ENCODE data around the gene PSMA2.
"Not testable (repeated sequence)": the region's sequence is repeated elsewhere in the genome, so short reads cannot be mapped to it uniquely, and the experiment has no call there.

Gene PSMA2

DNA sequence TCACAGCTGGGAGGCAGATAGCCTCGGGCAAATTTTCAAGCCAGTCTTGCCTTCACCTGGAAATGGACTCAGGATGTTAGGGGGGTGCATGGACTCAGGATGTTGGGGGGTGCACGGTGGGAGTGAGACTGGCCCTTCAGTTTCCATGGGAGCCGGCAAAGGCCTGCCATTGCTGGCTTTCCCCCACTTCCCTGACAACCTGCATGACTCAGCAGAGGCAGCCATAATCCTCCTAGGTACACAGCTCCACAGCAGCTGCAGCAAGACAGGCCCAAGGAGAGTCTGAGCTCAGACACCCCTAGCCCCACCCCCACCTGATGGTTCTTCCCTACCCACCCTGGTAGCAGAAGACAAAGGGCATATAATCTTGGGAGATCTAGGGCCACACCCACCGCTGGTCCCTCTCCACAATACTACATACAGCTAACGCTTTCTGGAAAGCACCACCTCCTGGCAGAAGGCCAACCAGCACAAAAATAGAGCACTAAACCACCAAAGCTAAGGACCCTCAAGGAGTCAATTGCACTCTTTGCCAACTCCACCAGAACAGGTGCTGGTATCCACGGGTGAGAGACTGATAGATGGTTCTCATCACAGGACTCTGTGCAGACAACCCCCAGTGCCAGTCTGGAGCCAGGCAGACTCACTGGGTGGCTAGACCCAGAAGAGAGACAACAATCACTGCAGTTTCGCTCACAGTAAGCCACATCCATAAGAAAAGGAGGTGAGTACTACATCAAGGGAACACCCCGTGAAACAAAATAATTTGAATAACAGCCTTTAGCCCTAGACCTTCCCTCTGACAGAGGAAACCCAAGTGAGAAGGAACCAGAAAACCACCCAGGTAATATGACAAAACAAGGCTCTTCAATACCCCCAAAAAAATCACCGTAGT is 38.4 kb downstream of the PSMA2 start:
- no peak for DNase-seq

GRCh38 chr7:42886893-42887505 is 45.0 kb downstream of the PSMA2 start:
- DNase-seq: no peak

- DNase-seq: no peak
Observed at GRCh38 chr7:42886129-42886528, 45.8 kb downstream of the PSMA2 start.

DNA sequence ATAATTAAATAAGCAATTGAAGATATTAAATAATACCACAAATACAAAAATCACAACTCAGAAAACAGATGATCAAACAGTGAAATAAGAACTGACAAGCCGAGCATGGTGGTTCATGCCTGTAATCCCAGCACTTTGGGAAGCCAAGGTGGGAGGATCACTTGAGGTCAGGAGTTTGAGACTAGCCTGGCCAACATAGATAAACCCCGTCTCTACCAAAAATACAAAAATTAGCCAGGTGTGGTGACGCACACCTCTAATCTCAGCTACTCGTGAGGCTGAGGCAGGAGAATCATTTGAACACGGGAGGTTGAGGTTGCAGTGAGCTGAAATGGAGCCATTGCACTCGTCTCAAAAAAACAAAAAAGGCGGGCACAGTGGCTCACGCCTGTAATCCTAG is 46.8 kb downstream of the PSMA2 start:
- not testable (repeated sequence) for DNase-seq

DNA sequence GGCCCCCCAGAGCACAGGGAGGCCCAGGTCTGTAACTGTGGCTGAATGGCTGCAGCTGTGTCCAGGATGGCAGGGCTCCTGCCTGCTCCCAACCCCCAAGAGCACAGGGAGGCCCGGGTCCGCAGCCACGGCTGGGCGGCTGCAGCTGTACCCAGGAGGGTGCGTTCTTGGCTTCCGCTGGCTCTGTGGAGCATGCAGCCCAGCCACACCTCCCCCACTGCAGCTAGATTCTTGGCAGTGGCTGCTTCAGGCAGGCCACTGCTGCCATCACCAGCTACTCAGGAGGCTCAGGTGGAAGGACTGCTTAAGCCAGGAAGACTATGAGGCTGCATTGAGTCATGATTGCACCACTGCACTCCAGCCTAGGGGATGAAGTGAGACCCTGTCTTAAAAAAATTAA is 48.0 kb downstream of the PSMA2 start:
- DNase-seq: peak; percentile 38

DNA sequence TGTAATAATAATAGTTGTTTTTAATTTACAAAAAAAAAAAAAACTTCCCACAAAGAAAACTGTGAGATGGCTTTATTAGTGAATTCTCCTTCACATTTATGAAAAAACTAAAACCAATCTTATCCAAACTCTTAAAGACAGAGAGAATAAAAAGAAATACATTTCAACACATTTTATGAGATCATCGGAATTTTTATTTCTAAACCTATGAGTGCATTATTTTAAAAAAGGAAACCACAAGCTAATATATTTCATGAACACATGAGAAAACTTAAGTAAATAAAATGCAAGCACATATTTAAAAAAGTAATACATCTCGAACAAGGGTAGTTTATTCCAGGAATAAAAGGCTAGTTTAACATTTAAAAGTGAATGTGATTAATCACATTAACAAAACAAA is 51.6 kb downstream of the PSMA2 start:
- no peak for DNase-seq

DNA sequence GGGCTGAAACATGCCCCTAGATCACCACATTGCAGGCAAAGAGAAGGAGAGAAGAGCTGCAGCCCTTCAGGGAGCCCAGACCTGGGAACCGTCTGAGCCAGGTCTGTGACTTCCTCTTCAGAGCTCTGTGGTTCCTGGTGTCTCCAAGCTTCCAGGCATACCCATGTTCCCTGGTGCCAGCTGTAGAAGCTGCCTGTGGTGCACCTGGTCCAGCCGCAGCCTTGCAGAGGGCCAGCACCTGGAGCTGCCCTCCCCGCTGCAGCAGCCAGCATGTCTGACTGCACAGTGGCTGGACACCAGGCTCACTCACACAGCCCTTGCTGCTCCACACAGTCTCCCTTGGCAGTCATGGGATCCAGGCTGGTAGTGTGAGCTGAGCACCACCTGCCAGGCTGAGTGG is 53.7 kb downstream of the PSMA2 start:
- no peak for DNase-seq

DNA sequence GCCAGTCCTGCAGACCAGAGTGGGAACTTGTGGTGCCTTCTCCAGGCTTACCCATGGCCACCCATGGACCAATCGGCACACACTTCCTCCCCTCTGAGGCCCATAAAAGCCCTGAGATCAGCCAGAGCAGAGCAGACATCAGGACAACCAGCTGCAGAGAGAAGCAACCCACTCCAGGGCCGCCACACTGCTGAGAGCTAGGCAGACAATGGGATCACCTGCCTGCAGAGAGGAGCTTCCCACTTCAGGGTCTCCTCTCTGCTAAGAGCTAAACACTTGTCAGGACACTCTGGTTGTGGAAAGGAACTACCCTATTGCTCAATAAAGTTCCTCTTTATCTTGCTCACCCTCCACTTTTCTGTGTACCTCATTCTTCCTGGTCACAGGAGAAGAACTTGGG is 54.1 kb downstream of the PSMA2 start:
- DNase-seq: no peak

- DNase-seq: peak; percentile 53
Observed at GRCh38 chr7:42876182-42877068, 55.5 kb downstream of the PSMA2 start.

DNA sequence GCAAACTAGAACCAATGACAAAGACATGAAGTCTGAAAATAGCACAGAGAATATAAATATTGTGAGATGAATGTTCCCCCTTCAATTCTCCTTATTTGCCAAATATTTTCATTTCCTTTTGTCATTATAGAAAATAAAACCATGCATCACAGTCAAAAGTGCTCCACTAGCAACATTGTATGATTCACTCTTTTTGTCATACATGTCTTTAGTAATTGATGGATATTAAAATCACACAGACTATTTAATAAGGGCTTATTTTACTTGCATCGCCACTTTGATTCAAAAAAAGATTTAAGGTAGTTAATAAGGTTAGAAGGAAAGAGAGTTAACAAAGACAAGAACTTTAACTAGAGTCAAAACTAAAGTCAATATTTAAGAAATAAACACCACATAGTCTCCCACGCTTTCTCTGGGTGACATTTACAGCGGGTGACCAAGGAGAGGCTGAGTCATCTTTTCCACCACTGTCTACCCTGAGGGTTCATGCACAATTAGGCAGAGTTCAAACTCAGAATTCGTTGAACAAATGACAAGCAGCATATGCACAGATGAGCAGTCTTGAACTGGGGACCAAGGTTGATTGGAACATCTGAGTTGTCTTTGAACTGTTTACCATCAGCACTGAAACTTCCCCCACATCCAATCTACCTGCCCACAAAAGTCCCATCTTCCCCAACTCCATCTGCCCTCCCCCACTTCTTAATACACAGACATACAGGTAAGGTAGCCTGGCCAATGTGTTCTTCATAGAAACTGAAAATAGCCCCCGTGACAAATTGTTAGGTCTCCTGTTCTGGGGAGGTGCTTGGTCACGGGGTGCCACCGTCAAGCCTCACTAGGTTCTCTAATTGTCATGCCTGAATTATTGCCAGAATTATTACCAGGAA is 62.6 kb downstream of the PSMA2 start:
- peak; percentile 4 for DNase-seq

- DNase-seq: no peak
Observed at GRCh38 chr7:42868480-42868879, 63.5 kb downstream of the PSMA2 start.
